AG09309 (cell line): ENCODE data around the gene LRRC4C.
"Not testable (repeated sequence)": the region's sequence is repeated elsewhere in the genome, so short reads cannot be mapped to it uniquely, and the experiment has no call there.

ENCODE experiments used
- DNase-seq: peaks from one replicate; pipeline ENCODE4 v3.0.0-alpha.2; 2010; ENCODE audit warnings: low read depth
- H3K4me3 ChIP-seq: 2 replicates; pipeline ENCODE4 v1.5.1; 2011; ENCODE audit warnings: mild to moderate bottlenecking, low read depth, low read length, moderate library complexity; ENCODE audit not compliant: control insufficient read depth
- CTCF ChIP-seq: IDR thresholded peaks from 2 replicates; pipeline ENCODE4 v1.5.1; 2011; ENCODE audit warnings: mild to moderate bottlenecking, low read depth, low read length, inconsistent platforms; ENCODE audit not compliant: insufficient read depth, control insufficient read depth; ENCODE audit errors: missing control alignments

LRRC4C gene

GRCh38 chr11:41020259-41020658, 439.2 kb downstream of the LRRC4C start:
- no peak for DNase-seq
- no peak overlapping the region for H3K4me3 ChIP-seq
- TF ChIP-seq CTCF = no peak

- not testable (repeated sequence) for DNase-seq, H3K4me3 ChIP-seq
Measured at GRCh38 chr11:41019666-41020065, 439.8 kb downstream of the LRRC4C start.

GRCh38 chr11:41018224-41018623, 441.2 kb downstream of the LRRC4C start:
- TF ChIP-seq CTCF = no peak
- DNase-seq = no peak
- H3K4me3 ChIP-seq = no peak overlapping the region

GRCh38 chr11:41010361-41011050, 448.9 kb downstream of the LRRC4C start:
- no peak for TF ChIP-seq CTCF
- DNase-seq = no peak
- H3K4me3 ChIP-seq = no peak overlapping the region

GRCh38 chr11:41005986-41006385, 453.5 kb downstream of the LRRC4C start:
- no peak for DNase-seq
- no peak for TF ChIP-seq CTCF

GRCh38 chr11:41003339-41004282, 455.8 kb downstream of the LRRC4C start:
- TF ChIP-seq CTCF = no peak
- DNase-seq = no peak

More at GRCh38 chr11:41005986-41006385, 453.5 kb downstream of the LRRC4C start:
- no peak overlapping the region for H3K4me3 ChIP-seq

GRCh38 chr11:40998920-40999319, 460.5 kb downstream of the LRRC4C start:
- no peak for DNase-seq
- TF ChIP-seq CTCF = no peak

More at GRCh38 chr11:41003339-41004282, 455.8 kb downstream of the LRRC4C start:
- no peak overlapping the region for H3K4me3 ChIP-seq

More at GRCh38 chr11:40998920-40999319, 460.5 kb downstream of the LRRC4C start:
- H3K4me3 ChIP-seq = no peak overlapping the region
